Measurements from ENCODE around the gene TMEM263. TPM values are rescaled to one million over a fixed set of nuclear protein-coding genes. Genes with fewer than 3 reads are reported as not detected.

TMEM263 gene
- total and polyA plus RNA-seq, 2 experiments from 2014 or later = 70.0 to 132 TPM

DNA sequence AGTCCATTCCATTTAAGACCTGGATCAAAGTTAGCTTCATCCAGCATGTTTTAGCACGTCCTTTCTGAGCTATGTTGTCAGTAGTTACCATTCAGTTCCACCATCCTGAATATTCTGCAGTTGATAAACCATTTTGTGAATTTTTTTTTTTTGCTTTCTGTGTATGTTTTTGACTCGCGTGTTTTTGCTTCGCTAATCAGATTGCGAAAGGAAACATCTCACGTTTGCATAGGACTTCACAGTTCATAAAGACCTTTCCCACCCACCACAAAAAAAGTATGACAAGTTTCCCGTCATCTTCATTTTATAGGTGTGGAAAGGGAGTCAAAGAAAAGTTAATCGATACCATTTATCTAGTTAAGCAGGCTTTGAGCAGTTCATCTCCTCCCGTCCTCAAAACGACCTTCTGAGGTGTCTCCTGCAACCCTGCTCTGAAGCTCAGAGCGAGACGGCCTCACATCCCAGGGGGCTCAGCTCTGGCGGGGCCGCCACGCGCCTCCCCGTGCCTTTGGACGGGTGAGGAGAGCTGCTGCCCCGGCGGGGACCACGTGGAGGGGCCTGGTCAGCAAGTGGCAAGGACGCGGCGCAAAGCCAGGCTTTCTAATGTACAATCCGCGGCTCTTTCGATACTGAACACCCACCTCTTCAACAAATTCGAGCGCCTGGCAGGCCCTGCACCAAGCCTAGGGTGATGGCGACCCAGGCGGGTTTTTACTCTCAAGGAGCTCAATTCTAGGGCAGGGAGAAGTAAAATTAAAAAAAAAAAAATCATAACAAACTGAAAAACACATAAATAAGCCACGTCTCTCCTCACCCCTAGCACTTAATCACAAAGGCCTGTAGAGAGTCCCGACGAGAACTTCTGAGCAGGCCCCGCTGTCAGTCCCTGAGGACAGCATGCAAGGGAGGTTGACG lies 988 bp upstream of the TMEM263 start:
- peak overlapping the region; percentile 82 for H2AFZ ChIP-seq
- H3K4me1 ChIP-seq (ENCODE audit: insufficient read depth) = peaks cover 20% of the 10 kb centered on the region
- no peaks in the 10 kb centered on the region for H3K36me3 ChIP-seq (replicated peaks; ENCODE audit: insufficient read depth, low read depth)
- H3K27me3 ChIP-seq = no peaks in the 10 kb centered on the region
- H3K27ac ChIP-seq = peak overlapping the region; percentile 78
- H3K9me2 ChIP-seq (replicated peaks; ENCODE audit: insufficient read depth) = no peaks in the 10 kb centered on the region
- TF ChIP-seq, protein P1, sequence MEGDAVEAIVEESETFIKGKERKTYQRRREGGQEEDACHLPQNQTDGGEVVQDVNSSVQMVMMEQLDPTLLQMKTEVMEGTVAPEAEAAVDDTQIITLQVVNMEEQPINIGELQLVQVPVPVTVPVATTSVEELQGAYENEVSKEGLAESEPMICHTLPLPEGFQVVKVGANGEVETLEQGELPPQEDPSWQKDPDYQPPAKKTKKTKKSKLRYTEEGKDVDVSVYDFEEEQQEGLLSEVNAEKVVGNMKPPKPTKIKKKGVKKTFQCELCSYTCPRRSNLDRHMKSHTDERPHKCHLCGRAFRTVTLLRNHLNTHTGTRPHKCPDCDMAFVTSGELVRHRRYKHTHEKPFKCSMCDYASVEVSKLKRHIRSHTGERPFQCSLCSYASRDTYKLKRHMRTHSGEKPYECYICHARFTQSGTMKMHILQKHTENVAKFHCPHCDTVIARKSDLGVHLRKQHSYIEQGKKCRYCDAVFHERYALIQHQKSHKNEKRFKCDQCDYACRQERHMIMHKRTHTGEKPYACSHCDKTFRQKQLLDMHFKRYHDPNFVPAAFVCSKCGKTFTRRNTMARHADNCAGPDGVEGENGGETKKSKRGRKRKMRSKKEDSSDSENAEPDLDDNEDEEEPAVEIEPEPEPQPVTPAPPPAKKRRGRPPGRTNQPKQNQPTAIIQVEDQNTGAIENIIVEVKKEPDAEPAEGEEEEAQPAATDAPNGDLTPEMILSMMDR (IDR thresholded peaks at IDR 0.05; ENCODE audit: poor library complexity) = no peak
- no peak for TF ChIP-seq EZH2phosphoT487 (IDR thresholded peaks at IDR 0.05; ENCODE audit: low read depth, severe bottlenecking, unreplicated experiment)
- no peak for TF ChIP-seq EZH2 (IDR thresholded peaks at IDR 0.05; ENCODE audit: borderline replicate concordance)
- peak overlapping the region; percentile 32 for H3K4me3 ChIP-seq
- H3K9me3 ChIP-seq (ENCODE audit: low read depth) = no peaks in the 10 kb centered on the region
- H4K20me1 ChIP-seq (ENCODE audit: insufficient read depth, poor library complexity, severe bottlenecking) = peaks cover 26% of the 10 kb centered on the region
- DNase-seq (ENCODE audit: low spot score) = peak; percentile 23
- WGBS (ENCODE audit: low lambda C conversion rate, missing lambda C conversion rate) = 67% methylated on average over 33 of the region's 36 CpGs
- H3K79me2 ChIP-seq = peaks cover 35% of the 10 kb centered on the region
- peak overlapping the region; percentile 81 for H3K4me2 ChIP-seq

DNA sequence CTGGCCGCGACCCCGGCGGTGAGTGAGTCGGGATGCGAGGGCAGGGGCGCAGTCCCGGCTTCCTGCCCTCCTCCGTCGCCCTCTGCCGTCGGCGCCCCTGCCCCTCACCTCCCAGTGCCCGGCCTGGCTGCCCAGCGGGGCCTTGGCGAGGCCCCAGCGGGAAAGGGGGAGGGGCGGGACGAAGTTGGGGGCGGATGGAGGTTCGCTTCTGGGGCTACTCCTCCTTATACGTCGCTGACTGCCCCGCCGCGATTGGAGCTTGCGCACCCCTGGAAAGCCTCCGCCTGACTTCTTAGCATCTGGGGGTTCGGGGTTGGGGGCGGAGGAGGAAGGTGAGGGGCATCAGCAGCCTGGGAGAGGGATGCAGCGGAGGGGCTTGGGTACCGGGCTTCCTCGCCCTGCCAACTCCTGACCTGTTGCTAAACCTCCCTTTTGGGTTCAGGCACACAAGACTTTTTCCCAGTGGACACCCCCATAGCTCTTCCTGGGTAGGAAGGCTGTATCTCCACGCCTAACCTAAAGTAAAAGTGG lies 406 bp downstream of the TMEM263 start:
- Histone ChIP-seq H3K4me3 (peak overlapping the region; percentile 92), H3K79me2 (peaks cover 49% of the 10 kb centered on the region), H4K20me1 (ENCODE audit: insufficient read depth, poor library complexity, severe bottlenecking) (peaks cover 39% of the 10 kb centered on the region), H2AFZ (peak overlapping the region; percentile 73), H3K36me3 (replicated peaks; ENCODE audit: insufficient read depth, low read depth) (no peaks in the 10 kb centered on the region), H3K9me3 (ENCODE audit: low read depth) (no peaks in the 10 kb centered on the region), H3K27me3 (no peaks in the 10 kb centered on the region), H3K9me2 (replicated peaks; ENCODE audit: insufficient read depth) (no peaks in the 10 kb centered on the region), H3K27ac (peak overlapping the region; percentile 99), H3K4me2 (peak overlapping the region; percentile 85), H3K4me1 (ENCODE audit: insufficient read depth) (peaks cover 20% of the 10 kb centered on the region)
- DNase-seq (ENCODE audit: low spot score) = peak; percentile 83
- TF ChIP-seq, protein P1 (IDR thresholded peaks at IDR 0.05; ENCODE audit: poor library complexity) = peak; percentile 20
- TF ChIP-seq EZH2phosphoT487 (IDR thresholded peaks at IDR 0.05; ENCODE audit: low read depth, severe bottlenecking, unreplicated experiment) (no peak), EZH2 (IDR thresholded peaks at IDR 0.05; ENCODE audit: borderline replicate concordance) (no peak)
- WGBS (ENCODE audit: low lambda C conversion rate, missing lambda C conversion rate) = 2% methylated on average over 17 of the region's 34 CpGs

DNA sequence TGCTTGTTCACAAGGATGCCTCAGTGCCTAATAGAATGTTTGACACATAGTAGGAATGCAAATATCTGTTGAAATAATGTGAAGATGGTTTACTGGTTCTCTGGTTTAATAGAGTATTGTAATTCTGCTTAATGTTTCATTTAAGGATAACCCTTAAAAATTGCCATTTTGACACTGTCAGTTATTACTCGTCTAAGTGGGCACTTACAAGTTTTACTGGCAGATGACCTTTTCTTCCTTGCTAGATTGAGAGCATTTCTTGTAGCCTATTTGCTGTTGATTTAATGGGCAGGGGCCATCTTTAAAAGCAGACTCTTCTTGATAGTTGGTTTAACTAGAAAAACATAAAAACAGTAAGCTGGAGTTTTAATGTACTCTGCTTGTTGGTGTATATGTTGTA lies 1.9 kb downstream of the TMEM263 start:
- Histone ChIP-seq H3K9me2 (replicated peaks; ENCODE audit: insufficient read depth) (no peaks in the 10 kb centered on the region), H3K9me3 (ENCODE audit: low read depth) (no peaks in the 10 kb centered on the region), H3K36me3 (replicated peaks; ENCODE audit: insufficient read depth, low read depth) (no peaks in the 10 kb centered on the region), H3K27me3 (no peaks in the 10 kb centered on the region), H3K4me2 (peak overlapping the region; percentile 85), H3K4me3 (peak overlapping the region; percentile 92), H2AFZ (no peak overlapping the region), H4K20me1 (ENCODE audit: insufficient read depth, poor library complexity, severe bottlenecking) (peaks cover 54% of the 10 kb centered on the region), H3K4me1 (ENCODE audit: insufficient read depth) (peaks cover 20% of the 10 kb centered on the region), H3K79me2 (peaks cover 63% of the 10 kb centered on the region), H3K27ac (peak overlapping the region; percentile 99)
- no peak for DNase-seq (ENCODE audit: low spot score)
- TF ChIP-seq EZH2 (IDR thresholded peaks at IDR 0.05; ENCODE audit: borderline replicate concordance) = no peak
- TF ChIP-seq, protein P1 (IDR thresholded peaks at IDR 0.05; ENCODE audit: poor library complexity) = no peak
- TF ChIP-seq EZH2phosphoT487 (IDR thresholded peaks at IDR 0.05; ENCODE audit: low read depth, severe bottlenecking, unreplicated experiment) = no peak
- 13% methylated on average over 1 of the region's 1 CpG for WGBS (ENCODE audit: low lambda C conversion rate, missing lambda C conversion rate)
